ENCODE results near the gene TSPAN6.

Gene TSPAN6

GRCh38 chrX:100584611-100585010, 52.0 kb downstream of the TSPAN6 start, which contains the start of gene TNMD:
Gene TNMD, plus strand, starts transcription at chrX:100584936. Its CDS starts 83 bp downstream, at chrX:100585019.
- DNase-seq (ENCODE audit: low spot score) = no peak
